GM19467 (cell line): ENCODE data around the gene SLC7A6.

Experiments
- ATAC-seq: cut with Tn5 transposase; IDR thresholded peaks from one replicate; pipeline ENCODE4 v1.9.1; 2021; ENCODE audit warnings: mild to moderate bottlenecking, moderate library complexity; ENCODE audit not compliant: unreplicated experiment

The SLC7A6 gene

DNA sequence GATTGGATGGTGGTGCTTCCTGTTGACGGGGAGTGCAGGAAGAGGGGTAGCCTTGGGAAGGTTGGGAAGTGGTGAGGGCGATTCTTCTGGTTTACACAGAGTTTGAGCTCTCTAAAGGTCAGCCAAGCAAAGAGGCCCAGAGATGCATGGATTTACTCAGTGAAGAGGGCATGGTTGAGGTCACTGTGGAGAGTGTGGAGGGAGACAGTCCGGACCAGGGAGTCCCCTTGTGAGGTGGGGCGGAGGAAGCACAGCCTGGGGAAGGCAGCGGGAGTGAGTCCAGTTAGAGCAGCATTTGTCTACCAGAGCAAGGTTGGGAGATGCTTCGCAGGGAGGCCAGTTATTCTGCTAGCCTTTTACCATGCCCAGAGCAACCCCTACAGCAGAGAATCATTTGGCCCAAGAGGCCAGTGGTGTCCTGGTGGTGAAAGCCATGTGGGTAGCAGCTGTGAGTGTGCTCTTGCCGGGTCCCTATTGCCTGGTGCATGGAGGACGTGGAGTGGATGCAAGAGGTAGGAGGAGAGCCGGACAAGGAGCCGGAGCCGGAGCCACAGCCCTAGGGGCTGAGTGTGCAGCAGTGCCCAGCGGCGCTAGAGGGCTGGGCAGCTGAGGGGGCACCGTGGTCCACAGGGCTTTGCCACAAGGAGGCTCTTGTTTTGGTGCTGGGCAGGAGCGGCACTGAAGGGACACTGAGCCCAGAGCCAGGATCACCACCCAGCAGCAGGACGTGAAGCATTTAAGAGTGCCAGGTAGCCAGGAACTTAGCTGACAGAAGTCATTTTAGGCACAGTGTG lies 74.2 kb downstream of the SLC7A6 start:
- no peak for ATAC-seq

DNA sequence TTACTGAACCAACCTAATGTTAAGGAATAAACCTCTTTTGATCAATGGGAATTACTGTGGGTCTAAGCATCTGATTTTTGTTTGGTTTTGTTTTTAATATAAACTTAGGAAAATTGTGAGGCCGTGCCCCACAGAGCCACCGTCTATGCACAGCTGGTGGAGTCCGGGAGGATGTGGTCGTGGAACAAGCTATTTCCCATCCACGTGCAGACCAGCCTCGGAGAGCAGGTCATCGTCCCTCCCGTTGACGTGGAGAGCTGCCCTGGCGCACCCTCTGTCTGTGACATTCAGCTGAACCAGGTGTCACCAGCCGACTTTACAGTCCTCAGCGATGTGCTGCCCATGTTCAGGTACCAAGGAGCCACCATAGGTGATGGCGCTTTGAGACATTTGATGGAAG lies 74.9 kb downstream of the SLC7A6 start:
- no peak for ATAC-seq

- ATAC-seq: no peak
These were observed 78.3 kb downstream of the SLC7A6 start for GRCh38 chr16:68342620-68343019.

DNA sequence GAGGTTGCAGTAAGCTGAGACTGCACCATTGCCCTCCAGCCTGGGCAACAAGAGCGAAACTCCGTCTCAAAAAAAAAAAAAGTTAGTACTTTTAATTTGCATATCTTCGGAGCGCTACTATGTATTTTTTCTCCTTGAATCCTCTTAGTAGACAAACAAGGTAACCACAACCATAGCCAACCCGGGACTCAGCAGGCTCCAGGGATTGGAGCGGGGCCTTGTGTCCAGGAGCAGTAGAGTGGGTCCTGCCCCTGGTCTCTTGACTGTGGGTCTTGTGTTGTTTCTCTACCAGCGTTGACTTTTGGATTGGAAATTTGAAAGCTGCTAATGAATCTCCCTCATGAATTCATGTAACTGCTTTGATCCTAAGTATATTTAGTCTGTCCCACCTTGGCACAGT lies 78.8 kb downstream of the SLC7A6 start:
- no peak for ATAC-seq

GRCh38 chr16:68344252-68344651 lies 79.9 kb downstream of the SLC7A6 start:
- ATAC-seq: no peak

DNA sequence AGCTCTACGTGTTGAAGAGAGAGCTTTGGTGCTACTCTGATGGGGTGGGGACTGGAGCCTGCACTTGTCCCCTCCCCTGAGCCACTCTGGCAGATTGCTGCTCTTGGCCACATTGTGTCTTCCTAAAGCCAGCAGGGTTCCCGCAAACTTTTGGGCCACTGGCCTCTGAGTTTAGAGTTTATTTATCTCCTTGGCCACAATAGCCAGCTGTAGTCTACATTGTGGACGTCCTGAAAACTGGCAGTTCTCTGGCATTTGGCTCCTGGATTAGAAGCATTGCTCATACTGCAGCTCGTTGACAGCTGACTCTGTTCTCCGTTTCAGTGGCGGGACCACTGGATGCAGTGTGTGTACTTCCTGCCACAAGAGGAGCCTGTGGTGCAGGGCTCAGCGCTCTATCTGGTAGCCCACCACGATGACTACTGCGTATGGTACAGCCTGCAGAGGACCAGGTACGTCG lies 81.1 kb downstream of the SLC7A6 start:
- ATAC-seq: no peak

- ATAC-seq: no peak
These were observed 81.8 kb downstream of the SLC7A6 start for GRCh38 chr16:68345958-68346635.

DNA sequence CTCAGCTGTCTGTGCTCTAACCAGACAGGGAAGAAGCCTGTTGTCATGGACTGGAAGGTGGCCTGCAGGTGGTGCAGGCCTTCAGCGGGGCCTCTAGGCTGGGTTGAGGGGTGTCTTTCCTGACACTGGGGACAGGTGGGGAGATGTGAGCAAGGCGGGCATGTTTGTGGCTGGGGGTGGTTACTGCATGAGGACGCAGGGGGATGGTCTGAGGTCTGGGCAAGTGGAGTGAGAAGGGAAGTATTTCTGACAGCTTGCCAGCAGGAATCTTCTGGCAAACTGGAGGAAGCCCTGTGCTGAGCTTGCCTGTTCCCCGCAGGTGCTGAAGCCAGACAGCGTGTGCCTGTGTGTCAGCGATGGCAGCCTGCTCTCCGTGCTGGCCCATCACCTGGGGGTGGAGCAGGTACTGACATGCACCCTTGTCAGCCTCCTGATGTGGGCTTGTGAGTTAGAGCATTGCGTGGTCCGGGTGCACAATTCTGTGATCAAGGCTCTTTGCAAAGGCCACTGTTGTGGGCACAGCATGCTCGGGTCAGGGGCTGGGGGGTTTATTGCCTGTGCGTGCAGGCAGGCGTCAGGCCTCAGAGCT lies 82.7 kb downstream of the SLC7A6 start:
- no peak for ATAC-seq

GRCh38 chr16:68347605-68348004 lies 83.3 kb downstream of the SLC7A6 start:
- no peak for ATAC-seq

- no peak for ATAC-seq
These were observed 84.5 kb downstream of the SLC7A6 start for GRCh38 chr16:68348639-68349445.

DNA sequence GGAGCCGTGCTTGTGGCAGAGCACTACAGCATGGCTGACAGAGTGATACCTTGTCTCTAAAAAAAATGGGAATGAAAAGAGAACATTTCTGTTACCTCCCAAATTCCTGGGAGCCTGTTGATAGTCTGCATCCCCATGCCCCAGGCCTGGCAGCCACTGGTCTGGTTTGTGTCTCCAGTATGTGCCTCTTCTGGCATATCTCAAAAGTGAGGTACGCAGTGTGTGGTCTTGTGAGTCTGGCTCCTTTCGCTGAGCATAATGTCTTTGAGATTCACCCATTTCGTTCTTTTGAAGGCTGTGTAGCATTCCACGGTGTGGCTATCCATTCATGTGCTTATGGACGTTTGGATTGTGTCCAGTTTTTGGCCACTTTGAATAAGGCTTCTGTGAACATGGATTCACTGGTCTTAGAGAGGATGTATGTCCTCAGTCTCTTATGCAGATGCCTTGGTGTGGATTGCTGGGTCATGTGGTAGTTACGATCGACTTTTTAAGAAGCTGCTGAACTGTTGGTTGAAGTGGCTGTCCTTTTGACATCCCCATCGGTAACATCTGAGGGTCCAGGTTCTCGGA lies 85.6 kb downstream of the SLC7A6 start:
- no peak for ATAC-seq

GRCh38 chr16:68350813-68351350 lies 86.6 kb downstream of the SLC7A6 start:
- no peak for ATAC-seq
